EH (cell line): ENCODE results near the gene C11orf52.
"Not testable (repeated sequence)": the region's sequence is repeated elsewhere in the genome, so short reads cannot be mapped to it uniquely, and the experiment has no call there.

Source experiments
- DNase-seq: peaks from one replicate; pipeline ENCODE4 v3.0.0-alpha.2; 2015; ENCODE audit warnings: low read depth

C11orf52 gene

GRCh38 chr11:111918390-111919256 lies at the start of gene C11orf52:
C11orf52 (plus strand) TSS chr11:111918913; CDS start chr11:111918973, 60 bp downstream.
- peak; percentile 73 for DNase-seq

DNA sequence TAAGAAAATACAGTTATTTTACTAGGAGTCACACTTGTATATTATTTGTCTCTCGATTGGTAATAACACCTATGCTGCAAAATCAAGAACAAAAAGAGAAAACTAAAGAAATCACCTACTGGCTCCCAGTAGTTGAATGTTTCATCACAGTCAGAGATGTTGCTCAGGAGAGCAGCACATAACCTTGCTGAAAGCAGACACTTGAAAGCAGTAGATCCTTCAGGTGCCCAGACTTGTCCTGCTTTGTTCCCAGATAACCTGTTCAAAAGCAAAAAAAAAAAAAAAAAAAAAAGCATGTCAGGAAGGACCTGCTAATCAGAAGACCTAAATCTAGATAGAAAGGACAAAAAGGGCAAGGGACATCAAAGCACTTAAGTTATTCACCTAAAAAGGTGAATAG lies 48.6 kb upstream of the C11orf52 start:
- no peak for DNase-seq

- DNase-seq, result no peak
Observed at GRCh38 chr11:111870522-111870885, 48.2 kb upstream of the C11orf52 start.

DNA sequence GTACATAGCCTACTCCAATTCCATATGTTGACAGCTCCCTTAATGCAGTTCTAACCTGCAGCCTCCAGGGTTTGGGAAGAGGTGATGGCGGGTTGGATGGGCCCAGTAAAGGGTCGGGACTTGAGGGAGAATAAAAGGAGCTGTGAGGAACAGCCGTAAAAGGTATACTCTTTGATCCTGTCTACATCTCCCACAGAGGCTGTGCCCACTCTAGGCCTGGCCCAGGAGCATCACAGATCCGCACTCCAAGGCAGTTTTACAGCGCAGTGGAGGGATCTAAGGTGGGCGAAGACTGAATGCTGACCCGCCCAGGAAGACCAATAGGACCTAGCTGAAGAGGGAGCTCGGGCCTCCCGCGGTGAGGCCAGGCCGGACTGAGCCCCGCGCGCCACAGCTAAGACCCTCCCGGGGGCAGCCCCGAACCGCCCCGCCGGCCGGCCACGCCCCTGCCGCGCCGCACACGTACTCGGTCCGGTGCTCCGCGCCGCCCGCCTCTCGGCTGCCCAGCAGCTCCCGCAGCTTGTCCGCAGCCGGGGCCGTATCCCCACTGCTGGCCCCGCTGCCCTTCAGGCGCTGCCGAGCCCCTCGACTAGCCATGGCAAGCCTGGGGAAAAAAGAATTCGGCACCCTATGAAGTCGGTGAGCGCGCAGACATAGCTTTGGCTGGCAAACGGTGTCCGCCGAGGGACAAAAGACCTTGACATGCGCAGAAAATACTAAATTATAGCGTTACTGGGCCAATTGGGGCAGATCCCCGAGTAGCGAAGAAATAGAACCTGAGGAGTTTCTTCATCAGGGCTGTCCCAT lies 47.6 kb upstream of the C11orf52 start, which contains the start of gene ALG9:
TSS of gene ALG9 (minus strand) at position 696 of the 807 bp plus-strand sequence. CDS start at position 597, 99 bp downstream.
- peak; percentile 80 for DNase-seq

DNA sequence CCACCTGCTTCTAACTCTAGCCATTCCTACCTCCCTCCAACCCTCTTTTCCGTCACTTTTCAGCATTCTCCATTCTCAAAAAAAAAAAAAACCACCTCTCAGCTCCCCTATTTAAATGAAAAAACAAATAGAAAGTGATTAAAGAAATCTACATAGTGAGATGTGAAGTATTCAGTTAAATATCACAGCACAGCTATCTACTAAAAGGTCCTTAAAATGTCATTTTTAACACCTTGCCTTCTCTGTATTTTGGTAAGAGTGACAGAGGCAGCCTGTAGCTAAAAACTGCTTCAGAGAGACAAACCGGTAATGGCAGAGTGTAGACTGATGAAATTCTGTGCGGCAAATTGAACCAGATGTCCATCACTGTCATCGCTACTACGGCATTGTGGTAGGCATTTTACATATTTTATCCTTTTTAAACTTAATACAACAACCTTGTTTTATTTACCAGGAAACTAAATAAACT lies 47.0 kb upstream of the C11orf52 start:
- DNase-seq, result peak; percentile 17

- DNase-seq, result peak; percentile 42
Observed at GRCh38 chr11:111878385-111878848, 40.3 kb upstream of the C11orf52 start.

- peak; percentile 97 for DNase-seq
Observed at GRCh38 chr11:111878849-111879636, 39.7 kb upstream of the C11orf52 start, which contains the start of the genes CFAP68 and FDXACB1. CFAP68 (plus strand) TSS chr11:111879541; CDS start chr11:111879561, 20 bp downstream. FDXACB1 (minus strand) TSS chr11:111879165; CDS start chr11:111879132, 33 bp downstream.

DNA sequence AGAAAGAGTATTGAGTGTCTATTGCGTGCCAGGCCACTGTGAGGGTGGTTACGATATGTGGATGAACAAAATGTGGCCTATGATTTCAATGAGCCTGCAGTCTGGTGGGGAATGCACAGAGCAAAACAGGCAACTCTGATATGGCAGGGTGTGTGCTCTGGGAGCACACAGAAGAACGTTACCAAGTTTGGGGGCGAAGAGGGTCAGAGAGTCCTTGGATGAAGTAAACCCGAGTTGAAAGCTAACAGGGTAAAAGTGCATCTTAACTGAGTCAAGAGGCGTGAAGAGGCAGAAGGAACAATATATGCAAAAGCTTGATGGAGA lies 39.1 kb upstream of the C11orf52 start:
- DNase-seq, result no peak

DNA sequence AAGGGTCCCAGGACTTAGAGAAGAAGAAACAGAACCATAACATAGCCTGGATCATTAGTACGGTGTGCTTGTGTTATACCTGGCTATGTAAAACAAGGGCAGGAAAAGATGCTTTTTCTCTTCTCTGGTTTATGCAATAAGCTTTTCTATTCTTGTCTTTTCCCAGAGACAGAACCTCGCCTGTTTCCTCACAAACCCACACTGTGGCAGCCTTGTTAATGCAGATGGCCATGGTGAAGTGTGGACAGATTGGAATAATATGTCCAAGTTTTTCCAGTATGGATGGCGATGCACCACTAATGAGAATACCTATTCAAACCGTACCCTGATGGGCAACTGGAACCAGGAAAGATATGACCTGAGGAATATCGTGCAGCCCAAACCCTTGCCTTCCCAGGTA lies 36.5 kb upstream of the C11orf52 start:
- no peak for DNase-seq

DNA sequence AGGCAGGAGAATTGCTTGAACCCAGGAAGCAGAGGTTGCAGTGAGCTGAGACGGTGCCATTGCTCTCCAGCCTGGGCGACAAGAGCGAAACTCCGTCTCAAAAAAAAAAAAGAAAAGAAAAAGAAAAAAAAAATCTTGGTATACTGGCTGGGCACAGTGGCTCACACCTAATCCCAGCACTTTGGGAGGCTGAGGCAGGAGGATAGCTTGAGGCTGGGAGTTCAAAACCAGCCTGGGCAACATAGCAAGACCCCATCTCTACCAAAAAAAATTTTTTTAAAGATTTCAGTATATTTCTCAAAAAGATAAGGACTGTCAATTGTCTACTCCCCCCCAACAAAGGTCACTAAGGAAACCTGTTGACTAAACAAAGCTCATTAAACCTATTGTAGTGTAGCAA lies 33.7 kb upstream of the C11orf52 start:
- not testable (repeated sequence) for DNase-seq

DNA sequence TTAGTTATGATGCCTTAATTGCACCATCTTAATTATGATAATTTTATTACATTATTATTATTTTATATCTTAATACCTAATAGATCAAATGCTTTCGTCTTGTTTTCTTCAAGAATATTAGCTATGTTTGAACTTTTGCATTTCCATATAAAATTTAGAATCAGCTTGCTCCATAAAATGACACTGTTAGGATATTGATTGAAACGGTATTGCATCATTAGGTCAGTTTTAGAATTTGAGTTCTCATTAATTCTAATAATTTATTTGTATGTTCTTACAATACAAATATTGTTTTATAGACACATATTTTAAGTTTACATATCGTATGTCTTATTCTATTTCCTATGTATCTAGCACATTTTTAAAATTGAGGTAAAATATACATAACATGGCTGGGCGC lies 32.7 kb upstream of the C11orf52 start:
- DNase-seq, result no peak

DNA sequence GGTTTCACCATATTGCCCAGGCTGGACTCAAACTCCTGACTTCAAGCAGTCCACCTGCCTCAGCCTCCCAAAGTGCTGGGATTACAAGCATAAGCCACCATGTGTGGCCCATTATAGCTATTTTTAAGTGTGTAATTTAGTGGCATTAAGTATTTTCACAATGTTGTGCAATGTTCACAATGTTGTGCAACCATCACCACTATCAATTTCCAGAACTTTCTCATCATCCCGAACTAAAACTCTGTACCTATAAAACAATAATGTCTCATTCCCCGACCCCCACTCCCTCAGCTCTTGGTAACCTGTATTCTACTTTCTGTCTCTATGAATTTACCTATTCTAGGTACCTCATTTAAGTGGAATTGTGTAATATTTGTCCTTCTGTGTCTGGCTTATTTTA lies 31.9 kb upstream of the C11orf52 start:
- DNase-seq, result no peak

- DNase-seq, result peak; percentile 18
Observed at GRCh38 chr11:111905411-111905810, 13.3 kb upstream of the C11orf52 start.

DNA sequence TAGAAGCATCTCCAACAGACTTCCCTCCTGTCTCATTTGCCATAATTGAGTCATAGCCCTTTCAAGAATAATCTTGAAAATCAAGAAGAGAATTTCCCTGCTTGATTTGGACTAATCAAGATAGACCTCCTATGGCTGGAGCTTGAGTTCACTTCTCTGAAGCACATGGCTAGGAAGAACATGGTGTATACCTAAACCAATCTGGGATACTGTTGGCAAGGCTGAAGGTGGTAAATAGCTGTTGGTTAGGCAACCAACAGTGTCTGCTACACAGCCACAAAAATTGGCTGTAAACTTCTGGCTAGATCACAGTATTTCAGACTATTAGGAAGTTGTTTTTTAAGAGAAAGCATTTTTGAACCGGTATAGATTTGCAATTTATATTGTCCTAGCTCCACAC lies 12.0 kb upstream of the C11orf52 start:
- DNase-seq, result no peak

GRCh38 chr11:111908639-111909305 lies 9.9 kb upstream of the C11orf52 start:
- DNase-seq, result no peak

DNA sequence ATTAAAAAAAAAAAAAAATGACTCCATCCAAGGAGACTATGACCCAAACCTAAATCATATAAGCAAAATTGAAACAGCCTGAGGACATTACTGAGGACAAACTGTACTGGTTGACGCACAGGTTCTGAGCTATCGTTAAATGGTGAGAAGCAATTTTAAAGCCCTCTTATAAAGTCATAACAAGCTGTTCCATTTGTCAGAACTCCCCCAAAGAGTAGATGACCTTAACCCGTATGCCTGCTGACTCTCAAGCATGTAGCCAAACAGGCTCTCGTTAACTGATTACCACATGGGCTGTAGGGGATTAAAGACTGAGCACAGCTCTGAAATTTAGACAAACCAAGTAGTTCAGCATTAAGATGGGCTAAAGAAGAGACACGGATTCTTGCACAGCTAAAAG lies 9.3 kb upstream of the C11orf52 start:
- DNase-seq, result no peak

- peak; percentile 14 for DNase-seq
Observed at GRCh38 chr11:111910676-111911562, 7.8 kb upstream of the C11orf52 start.

GRCh38 chr11:111911563-111912401 lies 6.9 kb upstream of the C11orf52 start, which contains the start of gene CRYAB:
CRYAB (minus strand) TSS chr11:111911770; CDS start chr11:111911724, 46 bp downstream.
- DNase-seq, result peak; percentile 100

DNA sequence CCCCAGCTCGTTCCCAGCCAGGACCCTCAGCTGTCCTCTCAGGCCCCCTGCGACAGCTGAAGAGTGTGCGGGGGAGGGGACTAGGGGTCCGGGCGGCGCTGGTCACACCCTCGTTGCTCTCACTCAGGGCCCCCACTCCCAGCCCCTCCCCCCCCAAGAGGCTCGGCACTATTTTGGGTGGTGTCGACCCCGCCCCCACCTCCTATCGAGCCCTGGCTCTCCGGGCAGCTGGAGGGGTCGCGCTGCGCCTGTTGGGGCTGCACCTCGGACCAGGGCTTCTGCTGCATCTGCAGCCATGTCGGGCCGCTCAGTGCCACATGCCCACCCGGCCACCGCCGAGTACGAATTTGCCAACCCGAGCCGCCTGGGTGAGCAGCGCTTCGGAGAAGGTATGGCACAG lies 6.2 kb upstream of the C11orf52 start, which contains the start of gene HSPB2:
TSS of gene HSPB2 (plus strand) at position 200 of the 400 bp plus-strand sequence. CDS start at position 296, 96 bp downstream.
- peak; percentile 20 for DNase-seq
